ENCODE data around the gene CUL9. TPM values are rescaled to one million over a fixed set of nuclear protein-coding genes. Genes with fewer than 3 reads are reported as not detected.
A peak's percentile ranks its signal among the peaks of the same experiment; 100 is the strongest.

The CUL9 gene
- total RNA-seq, 1 donor from 2014 or later: 15.2 TPM

GRCh38 chr6:43254846-43255245 is 72.8 kb downstream of the CUL9 start:
- DNase-seq (ENCODE audit: low spot score): no peak

- DNase-seq (ENCODE audit: low spot score): no peak
Measured at GRCh38 chr6:43255408-43256054, 73.5 kb downstream of the CUL9 start.

- DNase-seq (ENCODE audit: low spot score): no peak
Measured at GRCh38 chr6:43256670-43257366, 74.8 kb downstream of the CUL9 start.

GRCh38 chr6:43257367-43258145 is 75.6 kb downstream of the CUL9 start:
- no peak for DNase-seq (ENCODE audit: low spot score)

- DNase-seq (ENCODE audit: low spot score): no peak
Measured at GRCh38 chr6:43258180-43258579, 76.2 kb downstream of the CUL9 start.

- DNase-seq (ENCODE audit: low spot score): no peak
Measured at GRCh38 chr6:43258807-43259686, 77.1 kb downstream of the CUL9 start.

GRCh38 chr6:43260791-43261190 is 78.8 kb downstream of the CUL9 start:
- no peak for DNase-seq (ENCODE audit: low spot score)

GRCh38 chr6:43261198-43261597 is 79.2 kb downstream of the CUL9 start:
- DNase-seq (ENCODE audit: low spot score): no peak

- DNase-seq (ENCODE audit: low spot score): no peak
Measured at GRCh38 chr6:43262000-43262779, 80.2 kb downstream of the CUL9 start.

GRCh38 chr6:43262780-43263313 is 80.9 kb downstream of the CUL9 start:
- no peak for DNase-seq (ENCODE audit: low spot score)

- peak; percentile 79 for DNase-seq (ENCODE audit: low spot score)
Measured at GRCh38 chr6:43263314-43264178, 81.5 kb downstream of the CUL9 start.

- no peak for DNase-seq (ENCODE audit: low spot score)
Measured at GRCh38 chr6:43264599-43265145, 82.7 kb downstream of the CUL9 start.

- DNase-seq (ENCODE audit: low spot score): no peak
Measured at GRCh38 chr6:43265564-43265963, 83.6 kb downstream of the CUL9 start.

GRCh38 chr6:43267619-43268354 is 85.8 kb downstream of the CUL9 start:
- no peak for DNase-seq (ENCODE audit: low spot score)

- peak; percentile 44 for DNase-seq (ENCODE audit: low spot score)
Measured at GRCh38 chr6:43268355-43268700, 86.3 kb downstream of the CUL9 start.

- no peak for DNase-seq (ENCODE audit: low spot score)
Measured at GRCh38 chr6:43268782-43269272, 86.8 kb downstream of the CUL9 start.

- no peak for DNase-seq (ENCODE audit: low spot score)
Measured at GRCh38 chr6:43269273-43270007, 87.4 kb downstream of the CUL9 start.

Measured in umbilical cord (tissue), 2 donors.